ENCODE data around the gene PPP1R11. TPM values are rescaled to one million over a fixed set of nuclear protein-coding genes. Genes with fewer than 3 reads are reported as not detected.
"Not testable (repeated sequence)": the region's sequence is repeated elsewhere in the genome, so short reads cannot be mapped to it uniquely, and the experiment has no call there.

PPP1R11 gene
- total and polyA plus RNA-seq, 12 donors, result 30.6 to 75.4 (median 46.8) TPM

GRCh38 chr6:30112402-30112994 lies 45.5 kb downstream of the PPP1R11 start:
- WGBS, 2 donors, result 74 to 76% methylated on average over 10 of the region's 10 CpGs
- peaks cover 5 to 95% (median 84%) of the 10 kb centered on the region in 7 donors for H3K27me3 ChIP-seq

DNA sequence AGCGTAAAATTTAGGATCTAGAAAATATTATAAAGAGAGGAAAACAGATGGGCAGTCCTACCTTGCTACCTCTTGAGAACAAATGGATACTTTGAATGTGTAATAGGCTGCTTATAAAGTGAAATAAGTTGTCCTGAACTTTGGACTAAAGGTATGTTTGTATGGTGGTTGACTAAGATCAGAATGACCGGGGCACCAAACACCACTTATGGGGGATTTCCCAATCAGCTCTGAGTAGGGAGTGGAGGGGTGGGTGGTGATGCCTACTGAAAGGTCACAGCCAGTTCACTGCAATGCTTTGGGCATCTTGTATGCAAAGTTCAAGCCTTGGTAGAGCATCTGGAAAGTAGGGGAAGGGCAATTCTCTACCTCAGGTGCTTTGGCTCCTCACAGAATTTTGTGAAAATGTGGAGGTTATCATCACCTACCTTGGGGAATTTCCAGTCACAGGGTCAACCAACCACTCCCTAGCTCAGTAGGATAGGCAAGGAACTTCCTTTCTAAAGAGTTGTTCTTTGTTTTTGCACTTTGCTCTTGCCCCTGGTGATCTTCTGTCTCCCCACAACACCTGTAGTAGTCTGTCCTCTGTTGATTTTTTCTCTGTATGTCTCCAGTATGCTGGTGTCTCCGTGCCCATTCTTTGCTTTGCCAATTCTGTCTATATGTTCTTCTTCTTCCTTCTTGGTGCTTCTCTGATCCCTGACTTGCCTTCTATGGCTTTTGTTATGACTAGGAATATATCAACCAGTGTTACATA lies 46.2 kb downstream of the PPP1R11 start, which contains the start of gene TRIM31:
TSS of gene TRIM31 (minus strand) at position 88 of the 757 bp plus-strand sequence. CDS start 285 bp downstream, outside the sequence.
- H3K4me1 ChIP-seq, result no peaks in the 10 kb centered on the region
- ATAC-seq (no peak), DNase-seq (no peak)
- TF ChIP-seq, protein P1, sequence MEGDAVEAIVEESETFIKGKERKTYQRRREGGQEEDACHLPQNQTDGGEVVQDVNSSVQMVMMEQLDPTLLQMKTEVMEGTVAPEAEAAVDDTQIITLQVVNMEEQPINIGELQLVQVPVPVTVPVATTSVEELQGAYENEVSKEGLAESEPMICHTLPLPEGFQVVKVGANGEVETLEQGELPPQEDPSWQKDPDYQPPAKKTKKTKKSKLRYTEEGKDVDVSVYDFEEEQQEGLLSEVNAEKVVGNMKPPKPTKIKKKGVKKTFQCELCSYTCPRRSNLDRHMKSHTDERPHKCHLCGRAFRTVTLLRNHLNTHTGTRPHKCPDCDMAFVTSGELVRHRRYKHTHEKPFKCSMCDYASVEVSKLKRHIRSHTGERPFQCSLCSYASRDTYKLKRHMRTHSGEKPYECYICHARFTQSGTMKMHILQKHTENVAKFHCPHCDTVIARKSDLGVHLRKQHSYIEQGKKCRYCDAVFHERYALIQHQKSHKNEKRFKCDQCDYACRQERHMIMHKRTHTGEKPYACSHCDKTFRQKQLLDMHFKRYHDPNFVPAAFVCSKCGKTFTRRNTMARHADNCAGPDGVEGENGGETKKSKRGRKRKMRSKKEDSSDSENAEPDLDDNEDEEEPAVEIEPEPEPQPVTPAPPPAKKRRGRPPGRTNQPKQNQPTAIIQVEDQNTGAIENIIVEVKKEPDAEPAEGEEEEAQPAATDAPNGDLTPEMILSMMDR (IDR thresholded peaks at IDR 0.05), result no peak
- peaks cover 5 to 91% (median 83%) of the 10 kb centered on the region in 7 donors for H3K27me3 ChIP-seq
- H3K27ac ChIP-seq, result no peak within 1 kb of the TSS
- H3K4me3 ChIP-seq, result no peak within 1 kb of the TSS
- H3K9me3 ChIP-seq, result no peaks in the 10 kb centered on the region
- WGBS, 2 donors, result 78 to 81% methylated on average over 3 of the region's 3 CpGs
- intact Hi-C loops (cut with DNase I), result no loop called here
- no peaks in the 10 kb centered on the region for H3K36me3 ChIP-seq

More at GRCh38 chr6:30112402-30112994, 45.5 kb downstream of the PPP1R11 start:
- ATAC-seq (no peak), DNase-seq (no peak)
- Histone ChIP-seq H3K36me3 (no peaks in the 10 kb centered on the region), H3K27ac (no peak overlapping the region), H3K4me1 (no peaks in the 10 kb centered on the region), H3K4me3 (no peak overlapping the region), H3K9me3 (no peaks in the 10 kb centered on the region)
- TF ChIP-seq, protein P1 (IDR thresholded peaks at IDR 0.05), result no peak
- intact Hi-C loops (cut with DNase I), result no loop called here

DNA sequence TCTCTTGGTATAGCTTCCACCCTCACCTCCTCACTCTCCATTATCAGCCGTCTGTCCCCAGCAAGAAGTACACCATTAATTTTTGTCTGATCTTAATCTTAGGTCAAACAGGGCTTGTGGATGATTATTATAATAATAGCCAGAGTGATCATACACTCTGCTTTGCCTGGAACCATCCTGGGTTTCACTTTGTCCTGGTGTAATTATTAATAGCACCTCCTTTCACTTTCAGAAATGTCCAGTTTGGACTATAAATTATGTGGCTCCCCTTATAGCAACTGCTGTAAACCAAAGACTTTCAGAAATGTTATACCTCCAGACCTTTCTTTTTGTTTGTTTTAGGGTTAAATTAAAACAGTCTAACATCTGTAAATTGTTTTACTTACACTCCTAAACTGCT lies 46.8 kb downstream of the PPP1R11 start:
- H3K4me3 ChIP-seq, result no peak overlapping the region
- H3K36me3 ChIP-seq, result no peaks in the 10 kb centered on the region
- H3K9me3 ChIP-seq, result no peaks in the 10 kb centered on the region
- H3K27ac ChIP-seq, result no peak overlapping the region
- no peak for ATAC-seq
- H3K27me3 ChIP-seq, result peaks cover 5 to 84% (median 81%) of the 10 kb centered on the region in 7 donors
- TF ChIP-seq, protein P1 (IDR thresholded peaks at IDR 0.05), result no peak
- WGBS, 2 donors, result 71 to 77% methylated on average over 1 of the region's 1 CpG
- no peak for DNase-seq
- H3K4me1 ChIP-seq, result no peaks in the 10 kb centered on the region
- intact Hi-C loops (cut with DNase I), result no loop called here

DNA sequence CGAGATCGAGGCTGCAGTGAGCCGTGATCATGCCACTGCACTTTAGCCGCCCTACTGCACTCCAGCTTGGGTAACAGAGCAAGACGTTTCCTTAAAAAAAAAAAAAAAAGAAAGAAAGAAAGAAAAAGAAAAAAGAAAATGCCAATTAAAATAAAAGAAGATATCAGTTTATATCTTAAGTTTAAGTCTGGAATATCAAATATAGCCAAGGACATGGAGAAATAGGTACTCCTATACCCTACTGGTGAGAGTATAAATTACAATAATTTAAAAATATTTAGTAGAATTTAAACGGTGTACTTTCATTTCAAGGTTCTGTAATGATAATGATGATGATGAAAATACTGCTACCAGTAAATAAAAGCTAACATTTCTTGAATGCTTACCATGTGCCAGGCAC lies 49.7 kb downstream of the PPP1R11 start:
- H3K4me3 ChIP-seq, result no peak overlapping the region
- ATAC-seq (no peak), DNase-seq (no peak)
- intact Hi-C loops (cut with DNase I), result no loop called here
- no peaks in the 10 kb centered on the region for H3K36me3 ChIP-seq
- H3K9me3 ChIP-seq, result no peaks in the 10 kb centered on the region
- H3K4me1 ChIP-seq, result no peaks in the 10 kb centered on the region
- peaks cover 5 to 70% (median 57%) of the 10 kb centered on the region in 7 donors for H3K27me3 ChIP-seq
- TF ChIP-seq, protein P1 (IDR thresholded peaks at IDR 0.05), result peak in 1 of 9 donors; percentile 13
- H3K27ac ChIP-seq, result no peak overlapping the region
- 78% methylated on average over 6 of the region's 6 CpGs for WGBS, 2 donors

- intact Hi-C loops (cut with DNase I); H3K27ac ChIP-seq; DNase-seq; ATAC-seq; H3K4me1 ChIP-seq; H3K4me3 ChIP-seq; H3K36me3 ChIP-seq; H3K9me3 ChIP-seq: not testable (repeated sequence)
- peaks cover 0 to 68% (median 42%) of the 10 kb centered on the region in 7 donors for H3K27me3 ChIP-seq
- WGBS, 2 donors, result 86 to 91% methylated on average over 5 of the region's 5 CpGs
Measured at GRCh38 chr6:30118691-30119090, 51.7 kb downstream of the PPP1R11 start.
